Measurements from ENCODE around the gene ALG8. TPM values are rescaled to one million over a fixed set of nuclear protein-coding genes. Genes with fewer than 3 reads are reported as not detected.
A peak's percentile ranks its signal among the peaks of the same experiment; 100 is the strongest.

Gene ALG8
- total RNA-seq, 1 experiment from 2014 or later: 97.0 TPM

DNA sequence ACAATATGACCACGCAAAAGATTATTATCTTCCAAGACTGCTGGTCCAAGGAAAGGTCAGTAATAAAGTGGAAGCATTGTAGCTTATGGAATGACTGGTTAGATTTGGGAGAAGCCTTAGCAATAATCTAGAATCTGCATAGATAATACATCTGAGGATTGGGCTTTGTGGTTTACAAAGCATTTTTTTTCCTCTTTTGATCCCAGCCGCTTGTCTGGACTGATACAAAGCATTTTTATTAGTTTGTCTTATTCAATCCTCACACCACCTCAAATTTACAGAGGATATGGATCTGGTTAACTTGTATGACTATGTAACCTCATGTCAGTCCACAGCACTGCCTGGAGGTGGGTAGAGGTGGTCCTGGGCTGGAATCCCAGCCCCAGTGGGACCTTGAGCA, 76.8 kb downstream of the ALG8 start:
- POLR2A ChIA-PET: no interaction called here
- intact Hi-C loops (cut with micrococcal nuclease; ENCODE audit: unreplicated experiment): no loop called here
- no peaks in the 10 kb centered on the region for H3K36me3 ChIP-seq (ENCODE audit: control insufficient read depth, insufficient read depth, low read length)
- in situ Hi-C loops (cut with HindIII; ENCODE audit: low pct_unique_long_range_greater_than_20kb, low sequenced_read_pairs): no loop called here
- no peak overlapping the region for H3K4me3 ChIP-seq (ENCODE audit: low read depth in 2 of 2, low read length in 2 of 2)
- no peaks in the 10 kb centered on the region for H3K27me3 ChIP-seq (ENCODE audit: control insufficient read depth, insufficient read depth, low read length)
- DNase-seq (ENCODE audit: low read depth, low spot score) (no peak), ATAC-seq (no peak)
- H3K4me1 ChIP-seq (ENCODE audit: control insufficient read depth, insufficient read depth, low read length): peaks cover 20% of the 10 kb centered on the region
- peak; percentile 95 for TF ChIP-seq TCF7L2 (IDR thresholded peaks at IDR 0.05; ENCODE audit: low read depth, low read length)
- no peak for TF ChIP-seq REST (IDR thresholded peaks at IDR 0.05; ENCODE audit: insufficient read depth in 1 of 2, low read depth in 2 of 2, low read length in 1 of 2)
- CTCF ChIA-PET: no interaction called here
- H3K27ac ChIP-seq (ENCODE audit: low read length): peak overlapping the region; percentile 53; the same call in 1 of the 2 replicates
- no TSS peak for BruUV-seq (replicated peaks)
- H3K9me3 ChIP-seq (ENCODE audit: control insufficient read depth, insufficient read depth, low read depth, low read length): no peaks in the 10 kb centered on the region

- intact Hi-C loops (cut with micrococcal nuclease; ENCODE audit: unreplicated experiment) (no loop called here), in situ Hi-C loops (cut with HindIII; ENCODE audit: low pct_unique_long_range_greater_than_20kb, low sequenced_read_pairs) (no loop called here)
- ChIA-PET CTCF (no interaction called here), POLR2A (no interaction called here)
- H3K4me3 ChIP-seq (ENCODE audit: low read depth in 2 of 2, low read length in 2 of 2): no peak overlapping the region
- H3K4me1 ChIP-seq (ENCODE audit: control insufficient read depth, insufficient read depth, low read length): peaks cover 20% of the 10 kb centered on the region
- no peak for TF ChIP-seq SIN3A (IDR thresholded peaks at IDR 0.05; ENCODE audit: borderline replicate concordance, insufficient read depth, low read depth, low read length)
- TF ChIP-seq, protein P1, sequence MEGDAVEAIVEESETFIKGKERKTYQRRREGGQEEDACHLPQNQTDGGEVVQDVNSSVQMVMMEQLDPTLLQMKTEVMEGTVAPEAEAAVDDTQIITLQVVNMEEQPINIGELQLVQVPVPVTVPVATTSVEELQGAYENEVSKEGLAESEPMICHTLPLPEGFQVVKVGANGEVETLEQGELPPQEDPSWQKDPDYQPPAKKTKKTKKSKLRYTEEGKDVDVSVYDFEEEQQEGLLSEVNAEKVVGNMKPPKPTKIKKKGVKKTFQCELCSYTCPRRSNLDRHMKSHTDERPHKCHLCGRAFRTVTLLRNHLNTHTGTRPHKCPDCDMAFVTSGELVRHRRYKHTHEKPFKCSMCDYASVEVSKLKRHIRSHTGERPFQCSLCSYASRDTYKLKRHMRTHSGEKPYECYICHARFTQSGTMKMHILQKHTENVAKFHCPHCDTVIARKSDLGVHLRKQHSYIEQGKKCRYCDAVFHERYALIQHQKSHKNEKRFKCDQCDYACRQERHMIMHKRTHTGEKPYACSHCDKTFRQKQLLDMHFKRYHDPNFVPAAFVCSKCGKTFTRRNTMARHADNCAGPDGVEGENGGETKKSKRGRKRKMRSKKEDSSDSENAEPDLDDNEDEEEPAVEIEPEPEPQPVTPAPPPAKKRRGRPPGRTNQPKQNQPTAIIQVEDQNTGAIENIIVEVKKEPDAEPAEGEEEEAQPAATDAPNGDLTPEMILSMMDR (IDR thresholded peaks at IDR 0.05): no peak
- TF ChIP-seq POLR2AphosphoS5 (IDR thresholded peaks at IDR 0.05; ENCODE audit: low read depth, low read length): no peak
- TF ChIP-seq TCF7L2 (IDR thresholded peaks at IDR 0.05; ENCODE audit: low read depth, low read length): no peak
- no peak for TF ChIP-seq REST (IDR thresholded peaks at IDR 0.05; ENCODE audit: insufficient read depth in 1 of 2, low read depth in 2 of 2, low read length in 1 of 2)
- no peaks in the 10 kb centered on the region for H3K36me3 ChIP-seq (ENCODE audit: control insufficient read depth, insufficient read depth, low read length)
- DNase-seq (ENCODE audit: low read depth, low spot score) (no peak), ATAC-seq (no peak)
- H3K9me3 ChIP-seq (ENCODE audit: control insufficient read depth, insufficient read depth, low read depth, low read length): no peaks in the 10 kb centered on the region
- no peaks in the 10 kb centered on the region for H3K27me3 ChIP-seq (ENCODE audit: control insufficient read depth, insufficient read depth, low read length)
- BruUV-seq (replicated peaks): no TSS peak
- H3K27ac ChIP-seq (ENCODE audit: low read length): peak overlapping the region; percentile 62
Measured at GRCh38 chr11:78061921-78062311, 77.5 kb downstream of the ALG8 start.

All from Panc1 (cell line).